Iris pigment epithelial cell (primary cell): ENCODE measurements around the gene VMP1.
"Not testable (repeated sequence)": the region's sequence is repeated elsewhere in the genome, so short reads cannot be mapped to it uniquely, and the experiment has no call there.

ENCODE experiments used
- DNase-seq: peaks from one replicate; pipeline ENCODE4 v3.0.0-alpha.2; 2011; ENCODE audit warnings: low read depth

VMP1 gene

DNA sequence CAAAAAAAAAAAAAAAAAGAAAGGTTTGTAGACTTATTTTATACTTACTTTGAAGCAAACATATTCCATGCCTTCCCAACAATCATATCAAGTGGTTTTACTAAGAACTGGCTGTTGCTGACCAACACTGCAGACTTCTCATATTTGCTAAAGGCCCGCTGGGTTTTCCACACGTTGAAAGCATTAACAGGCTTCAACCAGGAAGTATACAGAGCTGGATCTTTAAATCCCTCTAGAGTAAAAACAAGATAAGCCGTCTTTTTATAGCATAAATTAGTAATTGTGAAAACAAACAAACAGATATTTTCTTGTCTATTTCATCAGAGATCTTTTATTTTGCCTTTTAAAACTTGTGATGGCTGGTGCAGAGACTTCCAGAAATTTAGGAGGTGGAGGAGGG, 156.2 kb downstream of the VMP1 start:
- DNase-seq: no peak

DNA sequence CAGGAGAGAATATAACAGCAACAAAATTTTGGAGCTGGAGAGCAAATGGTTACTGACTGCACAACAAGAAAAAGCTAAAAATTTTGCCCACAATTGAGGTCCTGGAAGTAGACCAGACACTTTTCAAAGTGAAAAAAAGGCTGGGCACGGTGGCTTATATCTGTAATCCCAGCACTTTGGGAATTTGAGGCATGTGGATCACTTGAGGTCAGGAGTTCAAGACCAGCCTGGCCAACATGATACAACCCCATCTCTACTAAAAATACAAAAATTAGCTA, 162.4 kb downstream of the VMP1 start:
- DNase-seq: no peak

DNA sequence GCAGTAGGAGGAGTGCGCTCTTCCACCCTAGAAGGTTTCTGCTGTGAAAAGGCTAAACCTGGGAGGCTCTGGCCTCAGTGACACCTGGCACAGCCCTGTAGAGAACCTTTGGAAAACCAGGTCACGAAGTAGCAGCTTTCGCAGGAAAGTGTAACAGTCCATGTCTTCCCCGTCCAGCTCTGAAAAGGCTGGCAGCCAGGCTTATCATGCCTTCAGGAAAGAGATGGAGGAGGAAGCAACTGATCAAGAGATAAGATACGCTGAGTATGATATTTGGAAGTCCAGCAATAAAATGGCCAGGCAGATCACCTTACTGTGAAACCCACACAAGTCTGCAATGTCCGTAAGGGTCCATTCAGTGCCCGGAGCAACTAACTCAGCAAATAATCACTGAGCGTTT, 163.0 kb downstream of the VMP1 start:
- no peak for DNase-seq

DNA sequence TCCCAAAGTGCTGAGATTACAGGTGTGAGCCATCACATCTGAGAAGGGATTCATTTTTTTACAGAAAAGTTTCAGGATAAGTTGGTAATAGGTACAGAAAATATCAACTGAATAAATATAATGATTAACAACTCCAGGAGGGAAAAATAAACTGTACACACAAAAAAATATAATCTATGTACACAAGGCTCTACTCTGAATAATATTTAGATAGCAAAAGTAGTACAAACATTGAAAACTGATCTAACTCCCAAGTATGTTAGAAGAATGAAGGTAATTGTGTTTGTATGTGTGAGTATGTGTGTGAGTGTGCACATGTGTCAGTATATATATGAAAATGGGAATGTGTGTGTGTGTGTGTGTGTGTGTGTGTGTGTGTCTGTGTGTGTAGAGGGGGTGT, 164.9 kb downstream of the VMP1 start:
- DNase-seq: no peak

DNA sequence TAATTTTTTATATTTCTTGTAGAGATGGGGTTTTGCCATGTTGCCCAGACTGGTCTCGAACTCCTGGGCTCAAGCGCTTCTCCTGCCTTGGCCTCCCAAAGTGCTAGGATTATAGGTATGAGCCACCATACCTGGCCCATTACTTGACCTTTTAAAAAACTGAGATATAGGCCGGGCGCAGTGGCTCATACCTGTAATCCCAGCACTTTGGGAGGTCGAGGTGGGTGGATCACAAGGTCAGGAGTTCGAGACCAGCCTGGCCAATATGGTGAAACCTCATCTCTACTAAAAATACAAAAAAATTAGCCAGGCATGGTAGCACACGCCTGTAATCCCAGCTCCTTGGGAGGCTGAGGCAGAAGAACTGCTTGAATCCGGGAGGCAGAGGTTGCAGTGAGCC, 166.0 kb downstream of the VMP1 start:
- not testable (repeated sequence) for DNase-seq

DNA sequence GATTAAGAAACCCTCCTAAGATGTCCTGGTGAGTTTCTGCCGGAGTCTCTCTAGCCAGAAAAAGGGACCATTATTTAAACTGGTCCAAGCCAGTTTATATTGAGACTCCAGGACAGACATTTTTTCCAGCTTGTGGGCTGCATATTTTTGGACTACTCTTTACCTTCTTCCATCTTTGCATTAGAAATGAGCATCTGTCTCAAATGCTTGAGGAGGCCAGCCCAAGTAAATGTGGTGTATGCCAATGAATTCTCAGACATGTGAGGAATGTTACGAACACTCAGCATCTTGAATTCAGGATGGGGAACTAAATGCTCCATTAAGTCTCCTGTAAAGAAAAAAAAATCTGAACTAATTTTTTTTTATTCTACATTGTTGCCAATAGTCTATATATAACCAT, 166.9 kb downstream of the VMP1 start:
- no peak for DNase-seq

DNA sequence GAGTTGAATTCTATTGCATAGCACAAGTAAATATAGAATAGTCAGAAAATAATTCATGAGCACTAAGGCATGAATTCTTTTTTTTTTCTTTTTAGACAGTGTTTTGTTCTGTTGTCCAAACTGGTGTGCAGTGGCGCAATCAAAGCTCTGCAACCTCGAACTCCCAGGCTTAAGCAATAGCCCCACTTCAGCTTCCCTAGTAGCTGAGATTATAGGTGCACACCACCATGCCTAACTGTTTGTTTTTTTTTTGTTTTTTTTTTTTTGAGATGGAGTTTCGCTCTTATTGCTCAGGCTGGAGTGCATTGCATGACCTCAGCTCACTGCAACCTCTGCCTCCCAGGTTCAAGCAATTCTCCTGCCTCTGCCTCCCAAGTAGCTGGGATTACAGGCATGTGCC, 168.7 kb downstream of the VMP1 start:
- peak; percentile 72 for DNase-seq

DNA sequence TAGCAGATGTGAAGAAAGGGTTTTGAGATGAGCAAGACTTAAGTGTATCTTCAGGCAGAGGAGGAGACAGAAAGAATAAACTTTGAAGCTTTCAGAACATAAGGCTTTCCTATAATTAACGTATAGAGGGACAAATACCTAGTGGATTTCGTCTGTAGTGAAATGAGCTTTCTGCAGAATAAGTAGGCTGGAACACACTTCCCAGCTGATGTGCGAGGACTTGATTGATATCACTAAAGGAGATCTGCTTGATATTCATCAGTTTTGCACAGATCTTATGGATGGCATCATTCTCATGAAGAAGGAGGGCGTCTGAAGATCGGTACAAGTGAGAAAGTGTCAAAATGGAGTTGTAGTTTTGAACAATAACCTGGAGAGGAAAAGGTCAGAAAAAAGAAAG, 170.5 kb downstream of the VMP1 start:
- DNase-seq: no peak

DNA sequence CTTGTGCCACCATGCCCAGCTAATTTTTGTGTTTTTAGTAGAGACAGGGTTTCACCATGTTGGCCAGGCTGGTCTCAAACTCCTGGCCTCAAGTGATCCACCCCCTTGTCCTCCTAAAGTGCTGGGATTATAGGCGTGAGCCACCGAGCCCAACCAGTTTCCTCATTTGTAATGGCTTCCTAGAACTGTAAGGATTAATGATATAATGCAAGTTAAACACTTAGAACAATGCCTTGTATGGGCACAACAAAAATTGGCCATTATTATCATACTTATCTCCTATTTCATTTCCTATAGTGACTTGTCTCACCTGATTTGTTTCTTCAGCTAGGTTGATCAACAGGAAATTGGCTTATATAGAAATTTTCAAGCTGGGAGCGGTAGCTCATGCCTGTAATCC, 171.2 kb downstream of the VMP1 start:
- DNase-seq: no peak

DNA sequence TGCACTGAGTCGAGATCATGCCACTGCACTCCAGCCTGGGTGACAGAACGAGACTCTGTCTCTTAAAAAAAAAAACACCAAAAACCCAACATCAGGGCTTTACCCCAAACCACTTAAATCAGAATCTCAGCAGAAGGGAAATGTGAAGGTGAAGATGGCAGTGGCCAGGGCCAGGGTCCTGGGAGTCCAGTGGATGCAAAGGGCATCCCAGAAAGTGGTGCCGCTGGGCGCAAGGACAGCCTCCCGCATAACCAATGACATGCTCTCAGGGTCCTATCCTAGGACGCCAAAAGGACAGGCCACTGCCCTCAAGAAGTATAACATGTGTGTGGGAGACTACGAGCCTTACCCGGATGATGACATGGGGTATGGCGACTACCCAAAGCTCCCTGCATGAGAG, 177.4 kb downstream of the VMP1 start:
- no peak for DNase-seq

DNA sequence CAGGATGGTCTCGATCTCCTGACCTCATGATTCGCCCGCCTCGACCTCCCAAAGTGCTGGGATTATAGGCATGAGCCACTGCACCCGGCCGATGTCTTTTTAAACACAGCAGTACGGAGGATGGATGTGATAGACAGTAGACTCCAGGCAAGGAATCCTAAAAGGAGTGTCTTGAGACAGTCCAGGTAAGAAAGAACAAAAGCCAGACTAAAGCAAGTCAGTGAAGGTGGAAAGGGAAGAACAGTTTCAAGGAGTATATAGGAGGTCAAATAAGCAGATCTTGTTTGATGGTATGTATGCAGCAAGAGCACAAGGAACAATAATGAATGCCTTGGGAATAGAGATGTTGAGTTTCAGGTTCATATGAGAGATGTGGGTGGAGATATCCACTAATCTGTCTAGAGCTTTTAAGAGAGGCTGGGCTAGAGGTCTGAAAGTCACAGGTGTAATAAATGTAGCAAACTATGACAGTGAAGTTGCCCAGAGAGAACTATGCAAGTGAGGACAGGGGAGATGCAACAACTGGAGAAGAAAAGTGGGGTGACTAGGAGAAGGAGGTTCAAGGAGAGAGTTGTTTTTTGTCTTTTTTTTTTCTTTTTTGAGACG, 180.8 kb downstream of the VMP1 start:
- no peak for DNase-seq

DNA sequence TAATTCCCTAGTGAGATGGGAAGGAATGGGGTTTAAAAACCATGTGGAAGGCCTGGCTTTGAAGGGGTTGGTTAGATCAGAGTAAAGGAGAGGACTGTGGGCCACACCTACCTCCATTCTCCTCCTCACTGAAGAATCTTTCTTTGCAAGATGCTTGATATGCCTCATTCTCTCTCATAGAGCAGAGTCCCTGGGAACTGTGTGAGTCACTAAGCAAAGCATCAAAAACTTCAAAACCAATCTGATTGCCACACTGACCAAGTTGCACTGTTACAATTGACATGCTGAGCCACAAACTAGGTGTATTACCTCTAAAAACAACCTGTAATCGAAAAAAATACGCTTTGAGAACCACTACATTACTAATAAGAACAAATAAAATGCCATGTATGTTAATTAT, 183.3 kb downstream of the VMP1 start:
- DNase-seq: peak; percentile 77
